WTC11 (cell line): ENCODE data around the gene WBP2. TPM values are rescaled to one million over a fixed set of nuclear protein-coding genes. Genes with fewer than 3 reads are reported as not detected.

Source experiments
- ATAC-seq: fragments of 200-7000 bp; cut with Tn5 transposase; 2 replicates; pipeline ENCODE4 v1.10.0; 2021; ENCODE audit warnings: mild to moderate bottlenecking, moderate library complexity
- CTCF ChIA-PET: fragments of 300-600 bp; sonication (Branson Sonifier 250); formaldehyde crosslinking; loops from one replicate; lab custom pipeline; 2021; ENCODE audit warnings: antibody characterized with exemption; lab: Charles Lee
- POLR2A ChIA-PET: fragments of 350-600 bp; sonication (Branson Sonifier 250); formaldehyde crosslinking; loops from one replicate; lab custom pipeline; 2021; ENCODE audit warnings: antibody characterized with exemption; lab: Charles Lee
- DNase-seq: peaks from one replicate; pipeline ENCODE4 v3.0.0; 2021; ENCODE audit warnings: low spot score
- H3K27ac Mint-ChIP-seq: 2 replicates; pipeline ENCODE4 v1.8.0; 2021; ENCODE audit warnings: mixed read lengths
- H3K27me3 Mint-ChIP-seq: 2 replicates; pipeline ENCODE4 v1.8.0; 2021; ENCODE audit warnings: low read depth, mild to moderate bottlenecking, moderate library complexity, mixed read lengths
- H3K36me3 Mint-ChIP-seq: 2 replicates; pipeline ENCODE4 v1.8.0; 2021; ENCODE audit warnings: mixed read lengths
- H3K4me1 Mint-ChIP-seq: 2 replicates; pipeline ENCODE4 v1.8.0; 2022; ENCODE audit warnings: mixed read lengths
- H3K4me3 Mint-ChIP-seq: 2 replicates; pipeline ENCODE4 v1.8.0; 2021; ENCODE audit warnings: mild to moderate bottlenecking, moderate library complexity, mixed read lengths
- H3K9me3 Mint-ChIP-seq: 2 replicates; pipeline ENCODE4 v1.8.0; 2021; ENCODE audit warnings: mixed read lengths
- ATF3 ChIP-seq: sonication (generic); formaldehyde crosslinking; conservative IDR thresholded peaks from 2 replicates; pipeline ENCODE4 v1.8.1; 2022; ENCODE audit warnings: mild to moderate bottlenecking, missing genetic modification reagents
- E2F1 ChIP-seq: sonication (generic); formaldehyde crosslinking; IDR thresholded peaks from 2 replicates; pipeline ENCODE4 v1.8.0; 2022; ENCODE audit warnings: mild to moderate bottlenecking, missing genetic modification reagents
- ERG ChIP-seq: fragments of 250-450 bp; sonication (Bioruptor Pico); IDR thresholded peaks from 2 replicates; pipeline ENCODE4 v1.8.0; 2021; ENCODE audit warnings: mild to moderate bottlenecking
- ETV6 ChIP-seq: sonication (generic); formaldehyde crosslinking; IDR thresholded peaks from 2 replicates; pipeline ENCODE4 v1.8.1; 2022; ENCODE audit warnings: mild to moderate bottlenecking, missing genetic modification reagents
- FOXK1 ChIP-seq: sonication (generic); formaldehyde crosslinking; IDR thresholded peaks from 2 replicates; pipeline ENCODE4 v1.8.0; 2022; ENCODE audit warnings: mild to moderate bottlenecking, moderate library complexity, missing genetic modification reagents
- HMGXB4 ChIP-seq: sonication (generic); formaldehyde crosslinking; IDR thresholded peaks from 2 replicates; pipeline ENCODE4 v1.8.1; 2023; ENCODE audit warnings: mild to moderate bottlenecking, moderate library complexity, missing genetic modification reagents
- IRF2 ChIP-seq: sonication (generic); formaldehyde crosslinking; IDR thresholded peaks from 2 replicates; pipeline ENCODE4 v1.8.0; 2022; ENCODE audit warnings: low read depth, missing genetic modification reagents, borderline replicate concordance
- NR3C1 ChIP-seq: sonication (generic); formaldehyde crosslinking; conservative IDR thresholded peaks from 2 replicates; pipeline ENCODE4 v1.8.1; 2023; ENCODE audit warnings: low read depth, mild to moderate bottlenecking, missing genetic modification reagents
- RELA ChIP-seq: sonication (generic); formaldehyde crosslinking; IDR thresholded peaks from 2 replicates; pipeline ENCODE4 v1.8.1; 2022; ENCODE audit warnings: missing genetic modification reagents, mild to moderate bottlenecking, borderline replicate concordance
- SMAD4 ChIP-seq: sonication (generic); formaldehyde crosslinking; IDR thresholded peaks from 2 replicates; pipeline ENCODE4 v1.8.0; 2022; ENCODE audit warnings: mild to moderate bottlenecking, missing genetic modification reagents
- STAT6 ChIP-seq: sonication (generic); formaldehyde crosslinking; conservative IDR thresholded peaks from 2 replicates; pipeline ENCODE4 v1.8.1; 2023; ENCODE audit warnings: mild to moderate bottlenecking, low read depth, missing genetic modification reagents, moderate library complexity
- ZNF219 ChIP-seq: sonication (generic); formaldehyde crosslinking; IDR thresholded peaks from 2 replicates; pipeline ENCODE4 v1.8.0; 2023; ENCODE audit warnings: missing genetic modification reagents, mild to moderate bottlenecking, borderline replicate concordance
- ZNF532 ChIP-seq: fragments of 250-450 bp; sonication (Bioruptor Pico); IDR thresholded peaks from 2 replicates; pipeline ENCODE4 v1.9.0; 2021; ENCODE audit warnings: mild to moderate bottlenecking, borderline replicate concordance
- total RNA-seq: library from RNA; stranded (reverse); gene quantifications from 3 replicates; pipeline ENCODE4 v1.2.3, GENCODE V29; 2021

Gene WBP2
- total RNA-seq, 1 experiment from 2014 or later: 68.8 TPM

GRCh38 chr17:75821552-75821951 lies 33.6 kb downstream of the WBP2 start:
- TF ChIP-seq ETV6 (no peak), STAT6 (no peak), IRF2 (no peak), ERG (CRISPR knock-in tag) (no peak), ATF3 (CRISPR knock-in tag) (no peak), ZNF219 (CRISPR knock-in tag) (no peak), FOXK1 (no peak), ZNF532 (CRISPR knock-in tag) (no peak), E2F1 (CRISPR knock-in tag) (no peak), SMAD4 (no peak), NR3C1 (CRISPR knock-in tag) (no peak)
- ATAC-seq (no peak), DNase-seq (no peak)
- peaks cover 44% of the 10 kb centered on the region for H3K36me3 Mint-ChIP-seq
- H3K9me3 Mint-ChIP-seq: no peaks in the 10 kb centered on the region
- no peak overlapping the region; the same call in 1 of the 2 replicates for H3K27ac Mint-ChIP-seq
- POLR2A ChIA-PET: no interaction called here
- CTCF ChIA-PET: interaction anchor here (1.1 to 1.4 kb wide), 2 partner anchors 9 to 33 kb away, joined by 3 to 6 read pairs; partner anchors contain the start of gene WBP2
- H3K4me1 Mint-ChIP-seq: no peaks in the 10 kb centered on the region
- H3K27me3 Mint-ChIP-seq: no peaks in the 10 kb centered on the region
- H3K4me3 Mint-ChIP-seq: no peak overlapping the region

- TF ChIP-seq HMGXB4 (CRISPR knock-in tag) (no peak), RELA (CRISPR knock-in tag) (no peak)
- CTCF ChIA-PET: interaction anchor here (0.8 kb wide), 1 partner anchor 10 kb away, joined by 3 read pairs; no protein-coding TSS in a partner anchor
- Mint-ChIP-seq H3K4me1 (no peaks in the 10 kb centered on the region), H3K27me3 (no peaks in the 10 kb centered on the region), H3K9me3 (no peaks in the 10 kb centered on the region), H3K4me3 (no peak overlapping the region), H3K36me3 (peaks cover 51% of the 10 kb centered on the region), H3K27ac (no peak overlapping the region; the same call in 1 of the 2 replicates)
- no peak for DNase-seq
- POLR2A ChIA-PET: no interaction called here
- ATAC-seq: no peak
These were observed 34.7 kb downstream of the WBP2 start for GRCh38 chr17:75820094-75821080.
